Neutrophil (primary cell): ENCODE data around the gene PAK1.

Source experiments
- H3K27ac ChIP-seq: fragments of 200-600 bp; sonication (generic); 2 replicates; pipeline ENCODE4 v1.5.1; 2016; ENCODE audit warnings: mild to moderate bottlenecking, moderate library complexity
- H3K27me3 ChIP-seq: fragments of 200-600 bp; sonication (generic); 2 replicates; pipeline ENCODE4 v1.6.0; 2016; ENCODE audit warnings: mild to moderate bottlenecking
- H3K36me3 ChIP-seq: fragments of 200-600 bp; sonication (generic); 2 replicates; pipeline ENCODE4 v1.5.1; 2017
- H3K4me1 ChIP-seq, 2 experiments: fragments of 200-600 bp in 1 of 2; sonication (generic) in 1 of 2; 1 replicate in 1 of 2; 2 replicates in 1 of 2; pipeline versions ENCODE4 v1.5.1 to v1.6.1; 2013 to 2016; ENCODE audit warnings: low read depth in 1 of 2, low read length in 1 of 2, mild to moderate bottlenecking in 1 of 2, moderate library complexity in 1 of 2; ENCODE audit not compliant: control insufficient read depth in 1 of 2, insufficient read depth in 1 of 2
- H3K4me3 ChIP-seq, 2 experiments: fragments of 200-600 bp in 1 of 2; sonication (generic) in 1 of 2; 1 replicate in 1 of 2; 2 replicates in 1 of 2; pipeline ENCODE4 v1.5.1; 2013 to 2016; ENCODE audit warnings: low read depth in 1 of 2, low read length in 1 of 2, mild to moderate bottlenecking in 1 of 2, moderate library complexity in 1 of 2
- H3K9me3 ChIP-seq: fragments of 200-600 bp; sonication (generic); 2 replicates; pipeline ENCODE4 v1.5.1; 2016
- TF ChIP-seq, protein P1 (sequence below): fragments of 200-600 bp; sonication (generic); IDR thresholded peaks from 2 replicates; pipeline ENCODE4 v1.5.1; 2016; ENCODE audit warnings: antibody characterized with exemption

PAK1 gene

DNA sequence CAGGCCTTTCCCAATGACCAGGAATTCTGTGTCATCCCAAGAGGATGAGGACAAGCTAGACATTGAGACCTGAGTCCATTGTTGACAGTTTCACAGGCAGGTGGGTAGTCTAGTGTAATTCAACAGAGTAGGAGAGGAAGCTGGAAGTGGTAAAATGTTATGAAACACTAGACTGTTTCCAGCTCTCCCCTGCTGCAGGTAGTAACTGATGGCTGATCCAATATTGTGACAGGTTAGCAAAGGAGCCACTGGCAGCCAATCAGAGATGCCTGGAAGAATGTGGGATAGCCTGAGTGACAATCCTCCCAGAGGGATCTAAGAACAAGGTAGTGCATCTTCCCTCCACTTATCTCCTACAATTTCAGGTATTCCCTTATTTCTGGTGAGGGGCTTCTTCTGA, 161.8 kb downstream of the PAK1 start:
- TF ChIP-seq, protein P1, sequence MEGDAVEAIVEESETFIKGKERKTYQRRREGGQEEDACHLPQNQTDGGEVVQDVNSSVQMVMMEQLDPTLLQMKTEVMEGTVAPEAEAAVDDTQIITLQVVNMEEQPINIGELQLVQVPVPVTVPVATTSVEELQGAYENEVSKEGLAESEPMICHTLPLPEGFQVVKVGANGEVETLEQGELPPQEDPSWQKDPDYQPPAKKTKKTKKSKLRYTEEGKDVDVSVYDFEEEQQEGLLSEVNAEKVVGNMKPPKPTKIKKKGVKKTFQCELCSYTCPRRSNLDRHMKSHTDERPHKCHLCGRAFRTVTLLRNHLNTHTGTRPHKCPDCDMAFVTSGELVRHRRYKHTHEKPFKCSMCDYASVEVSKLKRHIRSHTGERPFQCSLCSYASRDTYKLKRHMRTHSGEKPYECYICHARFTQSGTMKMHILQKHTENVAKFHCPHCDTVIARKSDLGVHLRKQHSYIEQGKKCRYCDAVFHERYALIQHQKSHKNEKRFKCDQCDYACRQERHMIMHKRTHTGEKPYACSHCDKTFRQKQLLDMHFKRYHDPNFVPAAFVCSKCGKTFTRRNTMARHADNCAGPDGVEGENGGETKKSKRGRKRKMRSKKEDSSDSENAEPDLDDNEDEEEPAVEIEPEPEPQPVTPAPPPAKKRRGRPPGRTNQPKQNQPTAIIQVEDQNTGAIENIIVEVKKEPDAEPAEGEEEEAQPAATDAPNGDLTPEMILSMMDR: no peak
- Histone ChIP-seq H3K27ac (no peak overlapping the region), H3K9me3 (no peaks in the 10 kb centered on the region), H3K4me1 (no peaks in the 10 kb centered on the region), H3K36me3 (no peaks in the 10 kb centered on the region), H3K27me3 (no peaks in the 10 kb centered on the region), H3K4me3 (no peak overlapping the region)

DNA sequence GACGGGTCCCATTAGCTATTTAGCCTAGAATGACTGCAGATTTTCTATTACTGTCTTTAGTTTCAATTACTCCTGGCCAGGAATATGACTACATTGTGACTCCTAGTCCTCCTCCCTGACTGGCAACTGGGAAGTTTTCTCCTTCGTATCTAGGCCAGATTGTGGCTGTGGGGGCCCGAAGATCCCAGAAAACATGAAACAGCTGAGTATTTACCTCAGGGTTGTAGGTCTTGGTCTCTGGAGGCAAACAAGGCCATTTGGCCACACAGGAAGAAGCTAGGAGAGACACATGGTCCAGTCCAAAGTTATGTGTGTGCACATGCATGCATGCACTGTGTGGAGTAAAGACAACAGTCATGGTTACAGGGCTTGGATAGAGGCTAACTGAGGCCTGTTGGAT, 162.2 kb downstream of the PAK1 start:
- no peaks in the 10 kb centered on the region for H3K9me3 ChIP-seq

DNA sequence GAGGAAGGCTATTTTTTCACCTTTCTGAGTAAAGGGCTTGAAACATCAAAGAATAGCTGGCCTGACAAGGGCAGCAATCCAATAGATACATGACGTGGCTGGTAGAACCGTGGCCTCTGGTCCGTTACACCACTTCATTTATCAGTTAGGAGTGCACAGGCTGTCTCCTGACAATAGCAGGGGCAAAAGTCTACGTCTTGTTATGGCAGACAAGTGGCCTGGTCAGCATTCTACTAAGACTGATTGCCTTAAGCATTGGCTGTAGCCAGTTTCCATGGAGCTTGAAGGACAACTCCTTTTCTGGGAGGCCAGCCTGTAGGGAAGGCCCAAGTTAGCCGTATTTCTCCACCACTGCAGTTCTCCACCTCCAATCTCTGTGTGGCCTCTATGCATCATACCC, 163.2 kb downstream of the PAK1 start:
- Histone ChIP-seq H3K9me3 (no peaks in the 10 kb centered on the region), H3K36me3 (no peaks in the 10 kb centered on the region), H3K27me3 (no peaks in the 10 kb centered on the region), H3K4me3 (no peak overlapping the region), H3K4me1 (no peaks in the 10 kb centered on the region), H3K27ac (no peak overlapping the region)
- TF ChIP-seq, protein P1: no peak

More for the DNA sequence above, 162.2 kb downstream of the PAK1 start:
- H3K27ac ChIP-seq: no peak overlapping the region
- H3K4me1 ChIP-seq: no peaks in the 10 kb centered on the region
- H3K4me3 ChIP-seq: no peak overlapping the region
- TF ChIP-seq, protein P1: no peak
- no peaks in the 10 kb centered on the region for H3K27me3 ChIP-seq
- H3K36me3 ChIP-seq: no peaks in the 10 kb centered on the region

DNA sequence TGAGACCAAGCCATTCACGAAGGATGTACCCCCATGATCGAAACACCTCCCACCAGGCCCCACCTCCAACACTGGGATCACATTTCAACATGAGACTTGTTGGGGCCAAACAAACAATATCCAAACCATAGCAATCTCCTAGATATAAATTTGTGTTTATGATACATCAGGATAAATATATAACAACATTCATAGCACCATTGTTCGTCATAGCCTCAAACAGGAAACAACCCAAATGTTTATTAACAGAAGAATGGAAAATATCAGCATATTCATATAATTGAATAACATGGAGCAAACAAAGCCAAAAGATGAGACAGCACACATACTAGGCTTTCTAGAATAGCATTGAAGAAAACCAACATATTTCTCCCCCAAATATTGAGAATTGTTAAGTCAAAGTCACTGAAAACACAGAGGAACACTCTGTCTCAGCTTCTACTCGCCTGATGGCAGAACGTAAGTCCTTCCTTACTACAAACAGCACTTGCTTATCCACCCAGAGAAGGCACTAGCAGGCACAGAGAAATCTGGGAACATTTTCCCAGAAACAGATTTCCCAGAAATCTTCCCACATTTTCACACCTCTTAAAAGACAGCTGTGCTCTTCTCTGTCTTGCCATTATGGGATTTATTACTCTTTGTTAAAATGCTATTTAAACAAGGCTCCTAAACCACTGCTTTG, 164.4 kb downstream of the PAK1 start:
- TF ChIP-seq, protein P1: no peak
- no peak overlapping the region for H3K27ac ChIP-seq
- H3K36me3 ChIP-seq: no peaks in the 10 kb centered on the region
- no peak overlapping the region for H3K4me3 ChIP-seq
- no peaks in the 10 kb centered on the region for H3K9me3 ChIP-seq
- H3K27me3 ChIP-seq: no peaks in the 10 kb centered on the region
- no peaks in the 10 kb centered on the region for H3K4me1 ChIP-seq

DNA sequence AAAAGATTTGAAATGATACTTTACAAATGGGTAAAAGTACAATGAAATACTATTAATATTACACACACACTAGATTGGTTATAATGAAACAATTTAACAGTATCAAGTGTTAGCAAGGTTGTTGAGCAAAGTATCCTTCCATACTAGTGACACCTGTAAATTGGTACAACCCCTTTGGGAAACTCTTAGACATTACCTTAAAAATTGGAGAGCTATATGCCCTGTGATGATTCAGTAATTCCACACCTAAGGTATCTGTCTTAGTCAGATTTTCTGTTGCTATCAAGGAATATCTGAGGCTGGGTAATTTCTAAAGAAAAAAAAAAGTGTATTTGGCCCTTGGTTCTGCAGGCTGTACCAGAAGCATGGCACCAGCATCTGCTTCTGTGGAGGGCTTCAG, 165.1 kb downstream of the PAK1 start:
- no peaks in the 10 kb centered on the region for H3K27me3 ChIP-seq

More for the DNA sequence above, 165.1 kb downstream of the PAK1 start:
- Histone ChIP-seq H3K27ac (no peak overlapping the region), H3K36me3 (no peaks in the 10 kb centered on the region), H3K9me3 (no peaks in the 10 kb centered on the region), H3K4me1 (no peaks in the 10 kb centered on the region), H3K4me3 (no peak overlapping the region)
- TF ChIP-seq, protein P1: no peak
